Transverse colon (tissue), 3 donors: Measurements from ENCODE around the gene TNNT2.

Source experiments
- CTCF ChIP-seq, 5 experiments: fragments of 200-600 bp in 3 of 5; fragments of 450-650 bp in 2 of 5; sonication (generic) in 3 of 5; IDR thresholded peaks; 1 replicate in 2 of 5; 2 replicates in 3 of 5; pipeline ENCODE4 v1.5.1; 2016 to 2017; ENCODE audit warnings: antibody characterized with exemption in 5 of 5, inconsistent platforms in 3 of 5, mild to moderate bottlenecking in 2 of 5, moderate library complexity in 1 of 5
- POLR2A ChIP-seq: fragments of 450-650 bp; IDR thresholded peaks from one replicate; pipeline ENCODE4 v1.6.1; 2016; ENCODE audit warnings: antibody characterized with exemption, mild to moderate bottlenecking, moderate library complexity

DNA sequence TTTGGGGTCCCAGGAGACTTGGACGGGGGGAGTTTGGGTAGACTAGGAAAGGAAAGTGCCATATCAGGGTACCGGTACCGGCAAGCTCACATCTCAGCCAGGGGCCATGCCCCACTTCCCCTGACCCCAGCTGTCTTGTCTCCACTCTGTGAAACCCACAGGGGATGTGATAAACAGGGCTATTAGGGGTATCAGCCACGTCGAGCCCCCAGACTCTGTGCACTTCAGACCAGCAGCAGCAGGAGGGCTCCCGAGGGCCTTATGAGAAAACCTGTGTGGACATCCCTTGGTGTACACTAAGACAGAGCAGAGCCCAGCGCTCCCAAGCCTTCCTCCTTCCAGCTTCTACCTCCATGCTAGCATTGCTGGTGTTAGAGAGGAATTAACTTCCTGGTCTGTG lies 46.3 kb downstream of the TNNT2 start:
- TF ChIP-seq POLR2A (no peak), CTCF (IDR thresholded peaks at IDR 0.05) (no peak)
